ENCODE data around the gene STAT5B. TPM values are rescaled to one million over a fixed set of nuclear protein-coding genes. Genes with fewer than 3 reads are reported as not detected.

STAT5B gene
- total RNA-seq, 2 donors from 2014 or later: 35.7 to 51.4 TPM

DNA sequence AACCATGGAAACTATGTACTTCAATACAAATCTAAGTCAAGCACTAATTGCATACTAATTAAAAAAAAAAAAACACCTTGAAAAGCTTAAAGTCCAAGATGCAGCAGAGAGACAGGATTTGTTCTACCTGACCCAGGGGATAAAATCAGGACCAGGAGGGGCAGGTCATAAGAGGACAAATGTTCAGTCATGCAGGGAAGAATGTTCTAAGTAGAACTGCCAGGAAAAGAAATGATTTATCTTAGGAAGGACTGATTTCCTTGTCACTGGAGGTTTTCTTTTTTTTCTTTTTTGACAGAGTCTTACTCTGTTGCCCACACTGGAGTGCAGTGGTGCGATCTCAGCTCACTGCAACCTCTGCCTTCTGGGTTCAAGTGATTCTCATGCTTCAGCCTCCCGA, 72.8 kb downstream of the STAT5B start:
- no peaks in the 10 kb centered on the region for H3K9me3 ChIP-seq (ENCODE audit: control insufficient read depth, low read length)
- no peak for TF ChIP-seq CTCF (conservative IDR thresholded peaks at IDR 0.05)
- DNase-seq: no peak
- H3K36me3 ChIP-seq (ENCODE audit: control insufficient read depth, insufficient read depth, low read length): peaks cover 71% of the 10 kb centered on the region
- Mint-ChIP-seq H3K27ac (no peak overlapping the region), H3K9me3 (no peaks in the 10 kb centered on the region), H3K4me3 (no peak overlapping the region), H3K27me3 (ENCODE audit: insufficient read depth) (no peaks in the 10 kb centered on the region), H3K4me1 (peaks cover 5% of the 10 kb centered on the region), H3K36me3 (ENCODE audit: low read depth) (peaks cover 45% of the 10 kb centered on the region)
- H3K4me1 ChIP-seq (ENCODE audit: control insufficient read depth, insufficient read depth, low read length): no peaks in the 10 kb centered on the region
- no peak overlapping the region for H3K9ac ChIP-seq (ENCODE audit: extremely low read depth, low read length, poor library complexity, severe bottlenecking)
- no peaks in the 10 kb centered on the region for H3K27me3 ChIP-seq (ENCODE audit: control insufficient read depth, insufficient read depth, low read length, poor library complexity, severe bottlenecking)
- WGBS, 2 experiments (ENCODE audit: insufficient coverage in 1 of 2, insufficient read length in 1 of 2): 93 to 94% methylated on average over 2 of the region's 2 CpGs
- no peak overlapping the region for H3K4me3 ChIP-seq (ENCODE audit: low read length)
- H3K27ac ChIP-seq (ENCODE audit: low read depth, low read length): no peak overlapping the region

DNA sequence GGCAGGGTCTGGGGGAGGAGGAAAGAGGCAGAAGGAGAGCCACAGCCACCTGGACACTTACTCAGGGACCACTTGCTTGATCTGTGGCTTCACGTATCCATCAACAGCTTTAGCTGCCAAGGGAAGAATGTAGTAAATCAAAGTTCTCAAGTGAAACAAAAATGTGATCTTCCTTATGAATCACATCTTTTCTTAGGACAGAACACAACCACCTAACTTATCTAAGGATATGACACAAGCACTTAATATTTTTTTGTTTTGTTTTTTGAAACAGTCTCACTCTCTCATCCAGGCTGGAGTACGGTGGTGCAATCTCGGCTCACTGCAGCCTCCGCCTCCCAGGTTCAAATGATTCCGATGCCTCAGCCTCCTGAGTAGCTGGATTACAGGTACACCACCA, 73.5 kb downstream of the STAT5B start:
- no peaks in the 10 kb centered on the region for H3K27me3 ChIP-seq (ENCODE audit: control insufficient read depth, insufficient read depth, low read length, poor library complexity, severe bottlenecking)
- Mint-ChIP-seq H3K9me3 (no peaks in the 10 kb centered on the region), H3K4me3 (no peak overlapping the region), H3K27ac (no peak overlapping the region), H3K27me3 (ENCODE audit: insufficient read depth) (no peaks in the 10 kb centered on the region), H3K36me3 (ENCODE audit: low read depth) (peaks cover 43% of the 10 kb centered on the region), H3K4me1 (peaks cover 5% of the 10 kb centered on the region)
- no peaks in the 10 kb centered on the region for H3K4me1 ChIP-seq (ENCODE audit: control insufficient read depth, insufficient read depth, low read length)
- no peak overlapping the region for H3K4me3 ChIP-seq (ENCODE audit: low read length)
- H3K27ac ChIP-seq (ENCODE audit: low read depth, low read length): no peak overlapping the region
- no peaks in the 10 kb centered on the region for H3K9me3 ChIP-seq (ENCODE audit: control insufficient read depth, low read length)
- no peak for TF ChIP-seq CTCF (conservative IDR thresholded peaks at IDR 0.05)
- 95 to 96% methylated on average over 5 of the region's 5 CpGs for WGBS, 2 experiments (ENCODE audit: insufficient coverage in 1 of 2, insufficient read length in 1 of 2)
- H3K36me3 ChIP-seq (ENCODE audit: control insufficient read depth, insufficient read depth, low read length): peaks cover 66% of the 10 kb centered on the region
- H3K9ac ChIP-seq (ENCODE audit: extremely low read depth, low read length, poor library complexity, severe bottlenecking): no peak overlapping the region
- no peak for DNase-seq

- no peaks in the 10 kb centered on the region for H3K4me1 ChIP-seq (ENCODE audit: control insufficient read depth, insufficient read depth, low read length)
- H3K36me3 Mint-ChIP-seq (ENCODE audit: low read depth): peaks cover 39% of the 10 kb centered on the region
- H3K27ac ChIP-seq (ENCODE audit: low read depth, low read length): no peak overlapping the region
- TF ChIP-seq CTCF (conservative IDR thresholded peaks at IDR 0.05): no peak
- H3K27me3 Mint-ChIP-seq (ENCODE audit: insufficient read depth): no peaks in the 10 kb centered on the region
- H3K9me3 ChIP-seq (ENCODE audit: control insufficient read depth, low read length): no peaks in the 10 kb centered on the region
- H3K9ac ChIP-seq (ENCODE audit: extremely low read depth, low read length, poor library complexity, severe bottlenecking): no peak overlapping the region
- H3K4me1 Mint-ChIP-seq: peaks cover 5% of the 10 kb centered on the region
- no peak overlapping the region for H3K4me3 ChIP-seq (ENCODE audit: low read length)
- peaks cover 61% of the 10 kb centered on the region for H3K36me3 ChIP-seq (ENCODE audit: control insufficient read depth, insufficient read depth, low read length)
- WGBS, 2 experiments (ENCODE audit: insufficient coverage in 1 of 2, insufficient read length in 1 of 2): 83 to 93% methylated on average over 1 to 6 of the region's 6 CpGs
- no peaks in the 10 kb centered on the region for H3K9me3 Mint-ChIP-seq
- no peaks in the 10 kb centered on the region for H3K27me3 ChIP-seq (ENCODE audit: control insufficient read depth, insufficient read depth, low read length, poor library complexity, severe bottlenecking)
- H3K4me3 Mint-ChIP-seq: no peak overlapping the region
- peak overlapping the region; percentile 26 for H3K27ac Mint-ChIP-seq
- DNase-seq: no peak
Observed at GRCh38 chr17:42202159-42202558, 74.0 kb downstream of the STAT5B start.

Data from endodermal cell (in vitro differentiated cells).